HepG2 (cell line): ENCODE data around the gene GPR61. TPM values are rescaled to one million over a fixed set of nuclear protein-coding genes. Genes with fewer than 3 reads are reported as not detected.
A peak's percentile ranks its signal among the peaks of the same experiment; 100 is the strongest.

ENCODE experiments used
- ATAC-seq: fragments of 200-7000 bp; cut with Tn5 transposase; 3 replicates; pipeline ENCODE4 v1.9.1; 2020; ENCODE audit warnings: mild to moderate bottlenecking, moderate library complexity
- BruUV-seq: library from RNA; stranded (reverse); fragments of 400-500 nt; replicated peaks from 2 replicates; lab custom pipeline; 2021; lab: Mats Ljungman, UMichigan
- CTCF ChIA-PET: fragments of 300-600 bp; formaldehyde crosslinking; extraction: SDS; loops from one replicate; lab custom pipeline; 2021; ENCODE audit warnings: low total read pairs, inconsistent platforms, low intra/inter-chr PET ratio; lab: Yijun Ruan, JAX
- POLR2A ChIA-PET: fragments of 350-600 bp; sonication (Branson Sonifier 250); formaldehyde crosslinking; loops from one replicate; lab custom pipeline; 2020; ENCODE audit warnings: antibody characterized with exemption, inconsistent platforms; lab: Yijun Ruan, JAX
- DNase-seq: peaks from one replicate; pipeline ENCODE4 v3.0.0-alpha.2; 2015; ENCODE audit warnings: low spot score
- FAIRE-seq: peaks from 3 replicates; lab custom pipeline; 2011; peaks lifted over from hg19 to GRCh38; lab: Jason Lieb, UNC
- H2AFZ ChIP-seq: one replicate; pipeline ENCODE4 v1.6.1; 2011; ENCODE audit warnings: low read length, inconsistent platforms
- H3K27ac ChIP-seq: fragments of 300-600 bp; 3 replicates; pipeline ENCODE4 v1.8.0; 2011; ENCODE audit warnings: mixed run types, mild to moderate bottlenecking, mixed read lengths, low read length, inconsistent platforms; ENCODE audit not compliant: insufficient read depth; ENCODE audit errors: extremely low read length
- H3K27me3 ChIP-seq, 2 experiments: fragments of 200-600 bp in 1 of 2; 2 replicates in 1 of 2; 3 replicates in 1 of 2; pipeline versions ENCODE4 v1.6.0 to v1.8.0; 2011; ENCODE audit warnings: low read length in 2 of 2, mild to moderate bottlenecking in 2 of 2, moderate library complexity in 2 of 2, inconsistent platforms in 1 of 2; ENCODE audit not compliant: insufficient read depth in 2 of 2, control insufficient read depth in 1 of 2
- H3K36me3 ChIP-seq, 2 experiments: fragments of 200-600 bp in 1 of 2; replicated peaks in 1 of 2; 2 replicates in 1 of 2; 3 replicates in 1 of 2; pipeline versions ENCODE4 v1.5.1 to v1.8.0; 2011; ENCODE audit warnings: low read length in 2 of 2, inconsistent platforms in 1 of 2; ENCODE audit not compliant: insufficient read depth in 2 of 2, control insufficient read depth in 1 of 2
- H3K4me1 ChIP-seq: 2 replicates; pipeline ENCODE4 v1.5.1; 2012; ENCODE audit warnings: low read length, inconsistent platforms; ENCODE audit not compliant: insufficient read depth
- H3K4me2 ChIP-seq: 2 replicates; pipeline ENCODE4 v1.6.0; 2011; ENCODE audit warnings: low read depth, low read length, inconsistent platforms
- H3K4me3 ChIP-seq, 3 experiments: fragments of 200-600 bp in 1 of 3; sonication (generic), shearing (Covaris generic) in 1 of 3; replicated peaks in 1 of 3; 2 replicates each; pipeline ENCODE4 v1.5.1; 2011 to 2016; ENCODE audit warnings: low read length in 3 of 3, inconsistent platforms in 2 of 3, low read depth in 2 of 3, mild to moderate bottlenecking in 2 of 3, control low read depth in 1 of 3, mixed read lengths in 1 of 3; ENCODE audit not compliant: insufficient read depth in 1 of 3
- H3K79me2 ChIP-seq: one replicate; pipeline ENCODE4 v1.6.1; 2011; ENCODE audit warnings: low read length, inconsistent platforms; ENCODE audit not compliant: insufficient read depth
- H3K9ac ChIP-seq: 2 replicates; pipeline ENCODE4 v1.6.0; 2011; ENCODE audit warnings: mild to moderate bottlenecking, low read depth, low read length, inconsistent platforms; ENCODE audit not compliant: insufficient read depth
- H3K9me3 ChIP-seq: 2 replicates; pipeline ENCODE4 v1.5.1; 2012; ENCODE audit warnings: mild to moderate bottlenecking, low read length
- H4K20me1 ChIP-seq: 2 replicates; pipeline ENCODE4 v1.6.0; 2011; ENCODE audit warnings: inconsistent platforms, mild to moderate bottlenecking, low read length, moderate library complexity; ENCODE audit not compliant: insufficient read depth
- CCAR2 ChIP-seq: fragments of 200-400 bp; formaldehyde crosslinking; optimal IDR thresholded peaks from 2 replicates; pipeline ENCODE3; 2018; ENCODE audit warnings: low read depth, mild to moderate bottlenecking, low read length, moderate library complexity
- FOXJ3 ChIP-seq: sonication (generic); formaldehyde crosslinking; IDR thresholded peaks from 2 replicates; pipeline ENCODE4 v1.4.0; 2020; ENCODE audit warnings: missing genetic modification reagents, mild to moderate bottlenecking, borderline replicate concordance
- HNF1B ChIP-seq: sonication (generic); formaldehyde crosslinking; IDR thresholded peaks from 2 replicates; pipeline ENCODE4 v1.5.1; 2020; ENCODE audit warnings: mild to moderate bottlenecking, moderate library complexity, missing genetic modification reagents
- ZNF136 ChIP-seq: sonication (generic); formaldehyde crosslinking; IDR thresholded peaks from 2 replicates; pipeline ENCODE4 v1.8.1; 2022; ENCODE audit warnings: low read depth, mild to moderate bottlenecking, moderate library complexity, missing genetic modification reagents
- ZNF160 ChIP-seq: sonication (generic); formaldehyde crosslinking; IDR thresholded peaks from 2 replicates; pipeline ENCODE4 v1.8.0; 2022; ENCODE audit warnings: mild to moderate bottlenecking, inconsistent platforms, missing genetic modification reagents
- ZNF180 ChIP-seq: sonication (generic); formaldehyde crosslinking; IDR thresholded peaks from 2 replicates; pipeline ENCODE4 v1.4.0; 2020; ENCODE audit warnings: low read depth, missing genetic modification reagents, borderline replicate concordance
- ZNF678 ChIP-seq: sonication (generic); formaldehyde crosslinking; IDR thresholded peaks from 2 replicates; pipeline ENCODE4 v1.4.0; 2020; ENCODE audit warnings: mild to moderate bottlenecking, missing genetic modification reagents
- ZNF879 ChIP-seq: sonication (generic); formaldehyde crosslinking; IDR thresholded peaks from 2 replicates; pipeline ENCODE4 v1.8.1; 2023; ENCODE audit warnings: missing genetic modification reagents
- WGBS: methylation state at CpG from one replicate; pipeline ENCODE4 v1.1.6; 2017; ENCODE audit warnings: low lambda C conversion rate; 5-methylcytosine and 5-hydroxymethylcytosine counted together
- in situ Hi-C: cut with HindIII; loops from 2 replicates; pipeline ENCODE4 v1.10.0; 2017; ENCODE audit warnings: low pct_unique_long_range_greater_than_20kb; ENCODE audit not compliant: extremely low pct_ligation_motif_present
- intact Hi-C: fragments of 100-400 bp; cut with micrococcal nuclease; formaldehyde crosslinking; loops from one replicate; pipeline ENCODE4 v1.10.0; 2022; ENCODE audit not compliant: unreplicated experiment
- polyA plus RNA-seq, 8 experiments: library from polyadenylated mRNA; depleted of rRNA in 3 of 8; stranded (reverse) in 7 of 8; unstranded in 1 of 8; fragments of >200 nt; fragmentation: Illumina TruSeq in 4 of 8; extraction: Trizol in 4 of 8; gene quantifications; 2 replicates each; pipeline versions ENCODE4 v1.2.1 to v1.2.3, GENCODE V29; 2011 to 2016; ENCODE audit warnings: low read depth in 4 of 8, missing spikeins in 1 of 8, mixed read lengths in 1 of 8; ENCODE audit not compliant: insufficient read depth in 1 of 8
- total RNA-seq, 5 experiments: library from RNA; depleted of rRNA; stranded (reverse); fragments of >200 nt; fragmentation: Illumina TruSeq; extraction: Trizol; gene quantifications; 2 replicates each; pipeline ENCODE4 v1.2.3, GENCODE V29; 2016; ENCODE audit warnings: low read depth in 1 of 5

GPR61 gene
- total and polyA plus RNA-seq, 2 of the 13 experiments (the other 11 are each of a cell fraction or from before 2014, with no cell fraction given) = not detected

GRCh38 chr1:109508001-109508872 is 31.4 kb upstream of the GPR61 start:
- no peaks in the 10 kb centered on the region for H3K79me2 ChIP-seq
- no peak overlapping the region; a peak in 1 of 6 replicates for H3K4me3 ChIP-seq
- CTCF ChIA-PET = no interaction called here
- H3K27ac ChIP-seq = no peak overlapping the region
- H2AFZ ChIP-seq = no peak overlapping the region
- H3K4me2 ChIP-seq = no peak overlapping the region
- no peak for TF ChIP-seq ZNF180 (CRISPR knock-in tag)
- TF ChIP-seq HNF1B (CRISPR knock-in tag) = no peak
- TF ChIP-seq ZNF678 (CRISPR knock-in tag) = no peak
- TF ChIP-seq ZNF879 (CRISPR knock-in tag) = no peak
- no peak for TF ChIP-seq FOXJ3 (CRISPR knock-in tag)
- TF ChIP-seq ZNF160 (CRISPR knock-in tag) = no peak
- no peak for TF ChIP-seq ZNF136 (CRISPR knock-in tag)
- TF ChIP-seq CCAR2 = no peak
- no peaks in the 10 kb centered on the region for H3K9me3 ChIP-seq
- WGBS = 86% methylated on average over 21 of the region's 25 CpGs
- in situ Hi-C loops (no loop called here), intact Hi-C loops (no loop called here)
- no TSS peak for BruUV-seq
- no peak for FAIRE-seq
- no peak for DNase-seq
- no peaks in the 10 kb centered on the region for H4K20me1 ChIP-seq
- no peaks in the 10 kb centered on the region for H3K36me3 ChIP-seq
- peaks cover 17% of the 10 kb centered on the region for H3K4me1 ChIP-seq
- no peak overlapping the region for H3K9ac ChIP-seq
- POLR2A ChIA-PET = interaction anchor here (0.8 kb wide), 1 partner anchor 40 kb away, joined by 3 read pairs; the partner anchor contains the start of gene GNAI3
- peak; percentile 13; the same call in 2 of the 3 replicates for ATAC-seq
- peaks cover 0 to 18% of the 10 kb centered on the region in 2 experiments; a peak in 3 of 5 replicates for H3K27me3 ChIP-seq
